Smooth muscle cell of trachea (primary cell): Measurements from ENCODE around the gene ASCL4. TPM values are rescaled to one million over a fixed set of nuclear protein-coding genes. Genes with fewer than 3 reads are reported as not detected.

Experiments
- total RNA-seq: library from RNA; depleted of rRNA; stranded (reverse); fragments of >200 nt; gene quantifications from 2 replicates; pipeline ENCODE4 v1.2.1, GENCODE V29; 2014

Gene ASCL4
- not detected in 2 replicates for total RNA-seq

GRCh38 chr12:107774349-107775029, at the start of gene ASCL4:
Gene ASCL4 (plus strand): TSS chr12:107774704. CDS start chr12:107775219, 515 bp downstream.

GRCh38 chr12:107760809-107761501, 13.5 kb upstream of the ASCL4 start, which contains the start of gene PRDM4:
Gene PRDM4 (minus strand): TSS chr12:107761137. CDS start chr12:107760515, 622 bp downstream.

Other genes with a start within 250 kb of the ASCL4 start
- 69.0 and 122 TPM in 2 replicates for gene PWP1, start 88.9 kb upstream of the ASCL4 start, total RNA-seq
- 31.3 and 34.9 TPM in 2 replicates for gene PRDM4, start 13.6 kb upstream of the ASCL4 start, total RNA-seq